Measurements from ENCODE around the gene RAB39A.

GRCh38 chr11:107988397-107989158, 60.3 kb downstream of the RAB39A start:
- TF ChIP-seq L3MBTL2 (conservative IDR thresholded peaks at IDR 0.05): no peak
- TF ChIP-seq CTBP1 (IDR thresholded peaks at IDR 0.05; ENCODE audit: borderline replicate concordance): no peak
- no peak for TF ChIP-seq BHLHE40 (IDR thresholded peaks at IDR 0.05; ENCODE audit: borderline replicate concordance)
- TF ChIP-seq TARDBP (IDR thresholded peaks at IDR 0.05): no peak
- no peak for TF ChIP-seq SUZ12 (IDR thresholded peaks at IDR 0.05)
- no peak for TF ChIP-seq FOXM1 (IDR thresholded peaks at IDR 0.05; ENCODE audit: borderline replicate concordance)
- TF ChIP-seq PKNOX1 (IDR thresholded peaks at IDR 0.05): no peak
- no peak for TF ChIP-seq LEF1 (IDR thresholded peaks at IDR 0.05; ENCODE audit: borderline replicate concordance)
- no peak for TF ChIP-seq SP1 (IDR thresholded peaks at IDR 0.05)
- TF ChIP-seq ELF4 (IDR thresholded peaks at IDR 0.05): no peak
- TF ChIP-seq ZNF384 (IDR thresholded peaks at IDR 0.05): no peak
- no peak for TF ChIP-seq ARNT (IDR thresholded peaks at IDR 0.05)
- no peak for TF ChIP-seq FOXK2 (IDR thresholded peaks at IDR 0.05)

All from HEK293T (cell line).